NCI-H524 treated with DMSO at 0.1 percent for 48 hours (cell line): Measurements from ENCODE around the gene INTS7.

Experiments used
- DNase-seq: peaks from one replicate; lab custom pipeline; 2025; lab: John Stamatoyannopoulos, UW

Gene INTS7, protein sequence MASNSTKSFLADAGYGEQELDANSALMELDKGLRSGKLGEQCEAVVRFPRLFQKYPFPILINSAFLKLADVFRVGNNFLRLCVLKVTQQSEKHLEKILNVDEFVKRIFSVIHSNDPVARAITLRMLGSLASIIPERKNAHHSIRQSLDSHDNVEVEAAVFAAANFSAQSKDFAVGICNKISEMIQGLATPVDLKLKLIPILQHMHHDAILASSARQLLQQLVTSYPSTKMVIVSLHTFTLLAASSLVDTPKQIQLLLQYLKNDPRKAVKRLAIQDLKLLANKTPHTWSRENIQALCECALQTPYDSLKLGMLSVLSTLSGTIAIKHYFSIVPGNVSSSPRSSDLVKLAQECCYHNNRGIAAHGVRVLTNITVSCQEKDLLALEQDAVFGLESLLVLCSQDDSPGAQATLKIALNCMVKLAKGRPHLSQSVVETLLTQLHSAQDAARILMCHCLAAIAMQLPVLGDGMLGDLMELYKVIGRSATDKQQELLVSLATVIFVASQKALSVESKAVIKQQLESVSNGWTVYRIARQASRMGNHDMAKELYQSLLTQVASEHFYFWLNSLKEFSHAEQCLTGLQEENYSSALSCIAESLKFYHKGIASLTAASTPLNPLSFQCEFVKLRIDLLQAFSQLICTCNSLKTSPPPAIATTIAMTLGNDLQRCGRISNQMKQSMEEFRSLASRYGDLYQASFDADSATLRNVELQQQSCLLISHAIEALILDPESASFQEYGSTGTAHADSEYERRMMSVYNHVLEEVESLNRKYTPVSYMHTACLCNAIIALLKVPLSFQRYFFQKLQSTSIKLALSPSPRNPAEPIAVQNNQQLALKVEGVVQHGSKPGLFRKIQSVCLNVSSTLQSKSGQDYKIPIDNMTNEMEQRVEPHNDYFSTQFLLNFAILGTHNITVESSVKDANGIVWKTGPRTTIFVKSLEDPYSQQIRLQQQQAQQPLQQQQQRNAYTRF

DNA sequence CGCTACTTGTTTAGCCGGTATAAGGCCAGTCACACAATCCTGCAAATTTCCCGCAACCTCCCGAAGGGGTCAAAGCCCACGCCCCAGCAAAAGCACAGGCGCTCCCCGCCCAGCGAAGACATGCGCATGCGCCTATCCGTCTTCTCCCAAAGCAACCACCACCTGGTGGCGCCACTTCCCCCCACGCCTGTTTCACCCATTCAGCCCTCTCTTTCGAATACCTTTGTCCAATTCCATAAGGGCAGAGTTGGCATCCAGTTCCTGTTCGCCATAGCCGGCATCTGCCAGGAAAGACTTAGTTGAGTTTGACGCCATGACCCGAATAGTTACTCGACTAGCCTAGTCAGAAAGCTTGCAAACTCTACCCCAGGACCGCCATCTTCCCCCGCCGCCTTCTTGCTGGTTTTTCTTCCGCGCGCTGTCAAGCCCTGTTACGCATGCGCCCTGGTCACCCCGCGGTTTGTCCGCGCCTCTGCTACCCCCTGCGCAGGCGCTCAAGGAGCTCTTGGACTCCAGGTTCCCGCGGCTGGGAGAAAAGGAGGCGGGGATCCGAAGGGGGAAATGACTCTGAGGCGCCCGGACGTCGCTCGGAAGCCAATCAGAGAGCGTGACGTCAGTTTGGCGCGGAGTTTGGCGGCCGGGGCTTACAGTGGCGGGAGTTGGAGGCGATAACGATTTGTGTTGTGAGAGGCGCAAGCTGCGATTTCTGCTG is at the start of gene INTS7, which contains the start of gene DTL:
Gene INTS7, minus strand, starts transcription at position 435 of the 712 bp plus-strand sequence. Its CDS starts 120 bp downstream, at position 315.
Gene DTL, plus strand, starts transcription at position 626 of the 712 bp plus-strand sequence. CDS start 143 bp downstream, outside the sequence.
- DNase-seq = peak; percentile 89

DNA sequence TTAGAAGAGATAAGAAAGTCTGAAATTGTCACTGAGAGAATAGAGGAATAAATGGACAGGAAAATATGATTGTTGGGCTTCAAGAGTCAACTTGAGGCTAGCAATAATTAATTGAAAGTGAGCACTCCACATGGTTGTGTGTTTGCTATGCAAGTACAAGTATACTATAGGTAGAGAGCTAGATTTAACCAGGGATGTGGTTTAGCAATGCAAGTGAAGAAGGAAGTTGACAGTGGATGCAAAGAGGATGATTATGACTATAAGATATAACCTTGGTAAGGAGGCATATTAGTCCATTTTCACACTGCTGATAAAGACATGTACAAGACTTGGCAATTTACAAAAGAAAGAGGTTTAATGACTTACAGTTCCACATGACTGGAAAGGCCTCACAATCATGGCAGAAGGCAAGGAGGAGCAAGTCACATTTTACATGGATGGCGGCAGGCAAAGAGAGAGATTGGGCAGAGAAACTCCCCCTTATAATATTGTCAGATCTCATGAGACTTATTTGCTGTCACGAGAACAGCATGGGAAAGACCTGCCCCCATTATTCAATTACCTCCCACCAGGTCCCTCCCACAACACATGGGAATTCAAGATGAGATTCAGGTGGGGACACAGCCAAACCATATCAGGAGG is 47.5 kb upstream of the INTS7 start:
- DNase-seq = no peak

DNA sequence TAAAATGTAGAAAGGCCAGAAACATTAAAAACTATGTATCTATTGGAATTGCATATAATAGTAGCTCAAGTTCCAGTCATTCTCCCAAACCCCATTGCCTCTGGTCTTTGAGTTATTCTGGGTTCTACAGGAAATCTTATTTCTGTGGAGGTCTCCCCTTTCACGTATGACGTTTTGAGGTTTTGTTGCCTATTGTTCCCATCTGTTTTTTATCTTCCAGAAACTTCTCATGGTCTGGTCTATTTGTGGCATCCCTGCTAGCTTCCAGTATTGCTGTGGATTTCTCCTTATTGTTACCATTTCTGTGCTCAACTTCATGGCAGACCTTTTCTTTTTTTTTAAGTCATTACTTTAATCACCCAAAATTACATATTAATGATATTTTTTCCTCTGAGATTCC is 43.5 kb upstream of the INTS7 start:
- DNase-seq = no peak

DNA sequence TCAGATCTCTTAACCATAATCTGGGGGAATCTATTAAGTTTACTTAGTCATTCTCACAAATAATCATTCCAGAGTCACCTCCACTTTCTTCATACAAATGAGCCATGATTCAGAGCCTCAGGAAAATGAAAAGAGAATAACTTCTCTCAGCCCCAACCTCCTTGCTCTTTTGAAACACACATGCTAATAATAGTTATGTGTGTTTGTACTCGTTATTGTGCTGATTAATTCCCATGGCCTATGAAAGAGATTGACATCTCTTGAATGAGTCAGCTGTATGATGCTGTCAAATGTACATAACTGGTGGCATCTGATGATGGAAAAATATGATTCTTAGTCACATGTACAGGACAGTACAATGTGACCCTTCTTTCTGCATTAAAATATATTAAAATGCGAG is 41.7 kb upstream of the INTS7 start:
- DNase-seq = no peak

DNA sequence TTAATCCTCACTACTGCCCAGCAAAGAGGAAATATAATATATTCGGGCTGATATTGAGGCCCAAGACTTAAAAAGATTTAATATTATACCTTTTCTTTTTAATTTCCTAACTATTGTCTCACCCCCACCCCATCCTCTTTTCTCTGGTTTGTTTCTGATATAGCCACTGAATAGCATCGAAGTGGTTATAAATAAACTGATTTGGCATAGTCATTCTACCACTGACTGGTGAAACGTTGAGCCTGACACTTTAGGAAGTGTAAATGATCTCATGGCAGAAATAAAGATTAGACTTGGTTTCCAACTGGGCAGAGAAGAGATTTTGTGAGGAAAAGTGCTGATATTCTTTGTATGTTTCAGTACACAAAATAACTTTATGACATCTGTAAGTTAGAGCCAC is 39.5 kb upstream of the INTS7 start:
- DNase-seq = no peak

DNA sequence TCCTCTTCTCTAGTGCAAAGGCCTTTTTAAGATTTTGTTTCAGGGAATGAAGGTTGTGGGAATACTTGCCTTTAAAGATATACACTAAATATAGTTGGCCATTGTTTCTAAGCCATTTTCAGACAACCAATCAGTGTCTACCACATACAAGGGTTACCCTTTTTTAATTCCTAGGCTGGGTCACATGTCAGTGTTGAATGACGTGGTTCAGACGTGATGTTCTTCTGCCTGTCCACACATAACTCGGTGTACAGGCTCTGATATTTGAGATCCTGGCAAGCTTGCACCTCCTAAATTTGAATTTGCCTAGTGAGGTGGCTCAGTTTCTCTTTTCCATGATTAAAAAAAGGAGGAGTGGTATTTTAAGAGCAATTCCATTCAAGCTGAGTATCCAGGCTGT is 39.0 kb upstream of the INTS7 start:
- DNase-seq = no peak

DNA sequence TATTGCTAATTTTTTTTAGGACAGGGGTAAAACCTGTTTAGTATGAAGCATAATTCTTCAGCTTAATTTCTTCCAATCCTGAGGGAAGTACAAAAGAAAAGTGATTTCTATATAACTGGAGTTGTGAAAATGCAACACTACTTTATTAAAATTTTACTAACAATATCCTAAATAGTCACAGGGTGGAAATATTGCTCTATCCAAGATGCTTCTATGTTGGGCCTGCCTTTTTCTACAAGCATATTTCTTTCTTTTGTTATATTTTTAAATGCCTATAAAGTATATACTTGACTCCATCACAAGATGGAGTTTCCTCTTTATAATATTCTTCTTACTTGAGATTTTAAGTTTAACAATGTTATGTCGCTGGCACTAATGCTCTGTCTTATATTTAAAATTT is 38.1 kb upstream of the INTS7 start:
- DNase-seq = no peak

DNA sequence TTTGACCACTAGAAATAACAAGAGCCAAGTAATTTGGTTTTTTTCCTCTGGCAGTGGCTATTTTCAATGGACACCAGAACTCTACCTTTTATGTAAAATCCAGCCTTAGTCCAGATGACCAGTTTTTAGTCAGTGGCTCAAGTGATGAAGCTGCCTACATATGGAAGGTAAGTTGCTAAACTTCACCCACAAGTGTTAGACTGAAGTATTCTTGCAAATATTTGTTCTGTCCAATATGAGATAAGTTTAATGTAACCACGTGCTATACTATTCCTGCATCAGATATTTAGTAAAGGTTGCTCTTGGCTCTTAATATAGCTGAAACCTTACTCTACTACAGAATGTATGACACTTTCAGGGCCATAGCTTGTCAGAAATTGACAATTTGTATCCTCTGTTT is 36.7 kb upstream of the INTS7 start:
- no peak for DNase-seq

DNA sequence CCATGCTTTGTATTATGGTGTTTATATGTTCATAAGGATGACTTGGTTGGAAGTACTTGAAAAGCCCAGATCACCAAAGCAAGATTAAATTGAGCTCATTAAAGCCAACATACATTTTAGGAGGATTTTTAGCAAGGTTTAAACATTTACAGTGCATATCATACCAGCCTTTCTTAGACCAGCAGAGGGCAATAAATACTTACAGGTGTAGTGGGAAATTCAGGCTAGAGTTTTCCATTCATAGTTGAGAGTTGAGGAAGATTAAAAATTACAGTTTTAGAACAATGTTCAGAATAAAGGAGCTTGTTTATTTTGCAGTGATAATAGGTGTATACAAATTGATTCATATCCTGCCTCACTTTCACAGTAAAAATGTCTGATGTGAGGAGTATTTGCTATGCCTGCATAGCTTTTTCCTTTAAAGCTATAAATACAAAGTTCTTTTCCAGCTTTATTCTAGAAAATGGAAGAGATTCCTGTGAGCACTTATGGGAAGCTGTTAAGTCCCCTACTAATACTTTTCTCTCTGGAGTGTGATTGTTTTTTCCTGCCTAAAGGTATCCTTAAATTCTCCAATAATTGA is 35.5 kb upstream of the INTS7 start:
- DNase-seq = no peak

DNA sequence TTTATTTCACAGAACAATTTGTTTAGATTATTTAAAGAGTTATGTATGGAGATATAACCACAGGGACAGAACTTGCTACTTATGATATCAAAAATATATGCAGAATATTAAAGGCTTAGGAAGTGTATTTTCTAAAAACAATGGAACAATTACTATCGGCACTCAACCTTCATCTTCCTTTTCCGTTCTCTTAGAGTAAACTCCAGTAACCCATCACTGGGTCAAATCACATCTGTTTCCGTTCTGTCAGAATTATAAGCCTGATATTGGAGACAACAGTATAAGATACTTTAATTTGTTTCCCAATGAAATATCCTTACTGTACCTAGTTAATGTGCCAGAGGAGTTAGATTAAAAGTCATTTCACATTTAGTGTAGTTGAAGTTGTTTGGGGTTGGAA is 32.4 kb upstream of the INTS7 start:
- no peak for DNase-seq

DNA sequence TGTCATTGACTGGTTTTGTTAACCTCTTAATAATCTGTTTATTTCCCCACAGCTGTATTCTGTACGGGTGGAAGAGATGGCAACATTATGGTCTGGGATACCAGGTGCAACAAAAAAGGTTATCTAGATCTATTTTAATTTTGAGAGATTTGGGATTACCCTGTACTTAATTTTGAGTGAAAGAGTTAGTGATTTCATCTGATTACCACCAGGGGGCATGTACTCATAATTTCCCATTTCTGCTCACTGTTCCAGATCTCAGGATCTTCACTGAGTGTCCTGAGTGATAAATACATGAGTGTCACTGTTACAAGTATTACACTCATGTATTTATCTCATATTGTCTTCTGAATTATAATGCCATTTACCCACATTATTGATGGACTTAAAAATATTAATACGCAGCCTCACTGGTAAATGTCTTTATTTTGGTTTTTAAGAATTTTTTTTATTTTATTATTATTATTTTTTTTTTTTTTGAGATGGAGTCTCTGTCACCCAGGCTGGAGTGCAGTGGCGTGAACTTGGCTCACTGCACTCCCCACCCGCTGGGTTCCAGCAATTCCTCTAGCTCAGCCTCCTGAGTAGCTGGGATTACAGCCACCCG is 27.6 kb upstream of the INTS7 start:
- DNase-seq = no peak

DNA sequence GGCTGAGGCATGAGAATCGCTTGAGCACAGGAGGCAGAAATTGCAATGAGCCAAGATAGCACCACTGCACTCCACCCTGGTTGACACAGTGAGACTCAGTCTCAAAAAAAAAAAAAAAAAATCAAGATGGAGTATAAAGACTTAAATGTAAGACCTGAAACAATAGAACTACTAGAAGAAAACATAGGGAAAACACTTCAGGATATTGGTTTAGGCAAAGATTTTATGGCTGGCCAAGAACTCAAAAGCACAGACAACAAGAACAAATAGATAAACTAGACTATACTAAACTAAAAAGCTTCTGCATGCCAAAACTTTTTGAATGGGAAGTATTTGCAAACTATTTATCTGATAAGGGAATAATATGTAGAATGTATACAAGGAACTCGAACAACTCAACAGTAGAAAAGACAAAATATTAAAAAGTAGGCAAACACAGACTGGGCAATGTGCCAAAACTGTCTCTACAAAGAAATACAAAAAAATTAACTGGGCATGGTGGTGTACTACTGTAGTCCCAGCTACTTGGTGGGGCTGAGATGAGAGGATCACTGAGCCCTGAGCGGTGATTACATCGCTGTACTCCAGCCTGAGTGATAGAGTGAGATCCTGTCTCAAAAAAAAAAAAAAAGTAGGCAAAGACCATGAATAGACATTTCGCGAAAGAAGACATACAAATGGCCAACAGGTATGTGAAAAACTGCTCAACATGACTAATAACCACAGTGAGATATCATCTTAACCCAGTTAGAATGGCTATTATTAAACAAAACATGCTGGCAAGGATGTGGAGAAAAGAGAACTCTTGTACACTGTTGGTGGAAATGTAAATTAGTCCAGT is 25.5 kb upstream of the INTS7 start:
- no peak for DNase-seq

DNA sequence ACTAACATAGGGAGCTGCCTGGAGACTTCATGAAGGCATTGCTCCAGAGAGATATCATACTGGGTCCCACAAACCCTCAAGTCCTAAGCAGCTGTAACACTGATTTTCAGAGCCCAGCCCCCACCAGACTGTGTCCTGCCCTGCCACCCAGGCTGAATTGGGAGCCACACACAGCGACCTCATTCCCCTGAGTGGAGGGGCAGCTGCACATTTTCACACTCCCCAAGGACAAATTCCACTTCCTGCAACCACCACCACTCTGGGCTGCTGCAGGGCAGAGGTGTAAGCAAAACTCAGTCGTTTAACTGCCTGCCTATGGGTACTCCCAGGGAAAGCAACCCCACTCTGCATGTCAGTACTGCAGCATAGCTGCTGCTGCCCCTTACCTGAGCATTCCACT is 20.0 kb upstream of the INTS7 start:
- DNase-seq = no peak

DNA sequence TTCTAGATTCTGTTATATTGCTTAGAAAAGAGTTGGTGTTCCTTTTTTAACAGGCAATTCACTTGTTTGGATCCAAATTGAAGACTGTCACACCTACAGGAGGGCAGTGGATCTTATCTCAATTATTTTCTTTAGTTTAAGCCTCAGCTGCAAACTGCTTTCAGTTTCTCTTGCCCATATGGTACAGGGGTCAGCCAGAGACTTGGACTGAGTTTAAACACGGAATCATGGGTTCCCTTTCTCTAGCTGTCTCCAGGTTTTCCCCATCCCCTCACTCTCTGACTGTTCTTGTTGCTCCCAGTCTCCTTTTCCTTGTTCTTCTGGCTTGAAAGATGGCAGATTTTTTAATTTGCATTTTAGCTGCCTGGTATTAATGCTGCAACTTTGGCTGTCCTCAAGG is 18.6 kb upstream of the INTS7 start:
- no peak for DNase-seq

DNA sequence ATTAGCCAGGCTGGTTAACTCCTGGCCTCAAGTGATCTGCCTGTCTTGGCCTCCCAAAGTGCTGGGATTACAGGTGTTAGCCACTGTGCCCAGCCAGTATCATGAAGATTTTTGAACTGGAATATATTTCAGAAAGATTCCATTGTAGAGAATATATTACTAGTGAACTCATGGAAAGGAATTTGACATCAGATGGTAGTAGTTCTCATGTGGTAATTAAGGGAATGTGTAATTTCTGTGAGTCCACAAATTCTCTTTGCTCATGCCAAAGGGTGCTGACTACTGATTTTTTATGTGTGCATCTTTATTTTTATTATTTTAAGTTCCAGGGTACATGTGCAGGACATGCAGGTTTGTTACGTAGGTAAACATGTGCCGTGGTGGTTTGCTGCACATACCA is 10.6 kb upstream of the INTS7 start:
- DNase-seq = no peak

DNA sequence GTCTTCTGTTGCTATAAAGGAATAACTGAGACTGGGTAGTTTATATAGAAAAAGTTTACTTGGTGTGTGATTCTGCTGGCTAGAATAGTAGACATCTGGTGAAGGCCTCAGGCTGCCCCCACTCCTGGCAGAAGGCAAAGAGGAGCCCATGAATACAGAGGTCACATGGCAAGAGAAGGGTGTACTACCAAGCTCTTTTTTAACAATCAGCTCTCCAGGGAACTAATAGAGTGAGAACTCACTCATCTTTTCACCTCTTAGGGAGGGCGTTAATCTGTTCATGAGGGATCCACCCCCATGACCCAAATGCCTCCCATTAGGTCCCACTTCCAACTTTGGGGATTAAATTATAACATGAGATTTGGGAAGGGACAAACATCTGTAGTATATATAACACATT is 9.5 kb upstream of the INTS7 start:
- no peak for DNase-seq

DNA sequence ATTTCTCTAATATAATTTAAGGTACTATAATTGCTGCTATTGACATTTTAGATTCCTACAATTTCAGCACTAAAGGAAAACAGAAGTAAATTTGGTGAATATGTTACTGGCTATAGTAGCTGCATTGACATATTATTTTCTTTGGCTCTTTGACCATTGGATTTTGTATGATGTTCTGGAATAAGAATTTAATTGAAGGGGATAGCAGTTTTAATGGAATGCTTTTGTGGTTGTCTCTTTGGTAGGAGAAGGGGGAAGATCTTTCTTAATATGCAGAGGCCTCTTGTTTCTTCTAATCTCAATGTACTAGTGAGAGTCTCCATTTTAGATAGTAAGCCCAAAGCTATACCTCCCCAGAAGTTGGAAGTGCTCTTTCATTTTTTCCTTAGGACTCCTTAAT is 7.1 kb upstream of the INTS7 start:
- DNase-seq = no peak

DNA sequence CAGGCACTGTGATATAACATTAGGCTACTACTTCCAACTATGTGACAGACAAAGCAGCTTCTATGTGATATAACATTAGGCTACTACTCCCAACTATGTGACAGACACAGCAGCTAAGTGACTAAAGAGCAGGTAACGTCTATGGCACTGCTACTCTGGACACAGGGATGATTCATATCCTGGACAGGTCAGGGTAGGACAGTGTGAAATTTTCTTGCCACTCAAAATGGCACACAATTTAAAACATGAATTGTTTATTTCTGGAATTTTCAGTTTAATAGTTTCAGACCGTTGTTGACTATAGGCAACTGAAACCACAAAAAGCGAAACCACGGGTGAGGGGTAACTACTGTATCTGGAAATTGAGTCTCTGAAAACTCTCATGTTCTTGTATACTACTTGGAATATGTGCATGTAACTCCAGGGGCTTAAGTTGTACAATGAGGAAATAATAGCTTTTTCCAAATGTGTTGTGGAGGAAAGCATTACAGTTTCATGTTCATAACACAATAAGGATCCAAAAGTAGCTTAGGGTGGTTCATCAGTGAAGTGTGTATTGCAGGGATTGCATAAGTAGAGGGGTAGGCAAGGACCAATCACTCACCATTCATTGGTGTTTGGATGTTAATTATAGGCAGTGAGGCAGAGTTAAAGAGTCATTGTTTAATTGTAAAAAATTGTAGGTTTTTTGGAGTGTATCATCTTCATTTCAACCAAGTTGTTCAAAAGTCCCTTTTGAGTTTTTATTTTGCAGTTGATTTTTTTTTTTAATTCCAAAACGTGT is 5.5 kb upstream of the INTS7 start:
- no peak for DNase-seq

DNA sequence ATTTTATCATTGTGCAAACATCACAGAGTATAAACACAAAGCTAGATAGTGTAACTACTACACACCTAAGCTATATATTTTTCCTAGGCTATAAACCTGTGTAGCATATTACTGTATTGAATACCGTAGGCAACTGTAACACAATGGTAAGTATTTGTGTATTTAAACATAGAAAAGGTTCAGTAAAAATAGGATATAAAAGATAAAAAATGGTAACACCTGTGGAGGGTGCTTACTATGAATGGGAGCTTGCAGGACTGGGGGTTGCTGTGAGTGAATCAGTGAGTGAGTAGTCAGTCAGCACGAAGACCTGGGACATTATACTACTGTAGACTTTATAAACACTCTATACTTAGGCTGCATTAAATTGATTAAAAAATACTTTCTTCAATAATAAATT is 4.3 kb upstream of the INTS7 start:
- DNase-seq = no peak
